Astrocyte (in vitro differentiated cells and primary cell): ENCODE measurements around the gene METTL22.

Experiments
- EZH2 ChIP-seq: IDR thresholded peaks from 2 replicates; pipeline ENCODE4 v1.6.1; 2012; ENCODE audit warnings: mild to moderate bottlenecking, low read length, inconsistent platforms; ENCODE audit not compliant: insufficient read depth
- TF ChIP-seq, protein P1 (sequence below): IDR thresholded peaks from 2 replicates; pipeline ENCODE4 v1.5.1; 2011; ENCODE audit warnings: low read depth, mild to moderate bottlenecking, inconsistent platforms, low read length, moderate library complexity; ENCODE audit not compliant: insufficient read depth

DNA sequence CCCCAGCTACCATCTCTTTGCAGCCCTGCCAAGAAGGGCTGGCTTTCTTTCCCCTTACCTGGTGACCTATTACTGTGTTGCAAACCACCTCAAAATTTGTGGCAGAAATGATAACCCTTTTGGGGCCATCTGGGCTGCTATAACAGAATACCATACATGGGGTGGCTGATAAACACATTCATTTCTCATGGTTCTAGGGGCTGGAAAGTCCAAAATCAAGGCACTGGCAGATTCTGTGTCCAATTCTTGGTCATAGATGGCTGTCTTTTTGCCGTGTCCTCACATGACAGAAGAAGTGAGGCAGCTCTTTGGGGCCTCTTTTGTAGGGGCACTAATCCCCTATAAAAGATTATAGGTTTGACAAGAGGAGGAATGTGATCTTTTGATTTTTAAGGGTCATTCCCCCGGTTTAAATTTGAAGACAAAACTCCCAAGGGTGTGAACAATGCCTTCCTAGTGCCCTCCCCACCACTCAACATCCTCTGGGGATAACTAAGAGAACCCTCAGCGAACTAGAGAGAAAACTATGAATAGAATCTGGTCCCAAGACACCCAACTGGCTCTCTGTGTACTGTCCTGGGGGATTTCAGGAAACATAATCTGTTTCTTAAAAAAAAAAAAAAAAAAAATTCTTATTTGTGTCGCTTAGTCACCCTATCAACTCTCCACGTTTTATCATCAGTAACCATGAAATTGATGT, 1.7 kb upstream of the METTL22 start:
- TF ChIP-seq EZH2 = no peak
- TF ChIP-seq, protein P1, sequence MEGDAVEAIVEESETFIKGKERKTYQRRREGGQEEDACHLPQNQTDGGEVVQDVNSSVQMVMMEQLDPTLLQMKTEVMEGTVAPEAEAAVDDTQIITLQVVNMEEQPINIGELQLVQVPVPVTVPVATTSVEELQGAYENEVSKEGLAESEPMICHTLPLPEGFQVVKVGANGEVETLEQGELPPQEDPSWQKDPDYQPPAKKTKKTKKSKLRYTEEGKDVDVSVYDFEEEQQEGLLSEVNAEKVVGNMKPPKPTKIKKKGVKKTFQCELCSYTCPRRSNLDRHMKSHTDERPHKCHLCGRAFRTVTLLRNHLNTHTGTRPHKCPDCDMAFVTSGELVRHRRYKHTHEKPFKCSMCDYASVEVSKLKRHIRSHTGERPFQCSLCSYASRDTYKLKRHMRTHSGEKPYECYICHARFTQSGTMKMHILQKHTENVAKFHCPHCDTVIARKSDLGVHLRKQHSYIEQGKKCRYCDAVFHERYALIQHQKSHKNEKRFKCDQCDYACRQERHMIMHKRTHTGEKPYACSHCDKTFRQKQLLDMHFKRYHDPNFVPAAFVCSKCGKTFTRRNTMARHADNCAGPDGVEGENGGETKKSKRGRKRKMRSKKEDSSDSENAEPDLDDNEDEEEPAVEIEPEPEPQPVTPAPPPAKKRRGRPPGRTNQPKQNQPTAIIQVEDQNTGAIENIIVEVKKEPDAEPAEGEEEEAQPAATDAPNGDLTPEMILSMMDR = no peak
